Measurements from ENCODE around the gene SPEG. TPM values are rescaled to one million over a fixed set of nuclear protein-coding genes. Genes with fewer than 3 reads are reported as not detected.

SPEG gene
- 6.1 TPM for total RNA-seq (ENCODE audit: unreplicated experiment)
- long read RNA-seq: 0 reads

GRCh38 chr2:219434718-219435525 lies at the start of gene SPEG:
Gene SPEG (plus strand): TSS chr2:219434843. CDS start chr2:219434978, 135 bp downstream.
- no peak within 1 kb of the TSS for H3K4me3 Mint-ChIP-seq (ENCODE audit: unreplicated experiment)

GRCh38 chr2:219384859-219385258 lies 49.8 kb upstream of the SPEG start:
- H3K9me3 Mint-ChIP-seq (ENCODE audit: unreplicated experiment): no peaks in the 10 kb centered on the region
- peaks cover 34% of the 10 kb centered on the region for H3K36me3 Mint-ChIP-seq (ENCODE audit: low read depth, unreplicated experiment)
- TF ChIP-seq, protein P1, sequence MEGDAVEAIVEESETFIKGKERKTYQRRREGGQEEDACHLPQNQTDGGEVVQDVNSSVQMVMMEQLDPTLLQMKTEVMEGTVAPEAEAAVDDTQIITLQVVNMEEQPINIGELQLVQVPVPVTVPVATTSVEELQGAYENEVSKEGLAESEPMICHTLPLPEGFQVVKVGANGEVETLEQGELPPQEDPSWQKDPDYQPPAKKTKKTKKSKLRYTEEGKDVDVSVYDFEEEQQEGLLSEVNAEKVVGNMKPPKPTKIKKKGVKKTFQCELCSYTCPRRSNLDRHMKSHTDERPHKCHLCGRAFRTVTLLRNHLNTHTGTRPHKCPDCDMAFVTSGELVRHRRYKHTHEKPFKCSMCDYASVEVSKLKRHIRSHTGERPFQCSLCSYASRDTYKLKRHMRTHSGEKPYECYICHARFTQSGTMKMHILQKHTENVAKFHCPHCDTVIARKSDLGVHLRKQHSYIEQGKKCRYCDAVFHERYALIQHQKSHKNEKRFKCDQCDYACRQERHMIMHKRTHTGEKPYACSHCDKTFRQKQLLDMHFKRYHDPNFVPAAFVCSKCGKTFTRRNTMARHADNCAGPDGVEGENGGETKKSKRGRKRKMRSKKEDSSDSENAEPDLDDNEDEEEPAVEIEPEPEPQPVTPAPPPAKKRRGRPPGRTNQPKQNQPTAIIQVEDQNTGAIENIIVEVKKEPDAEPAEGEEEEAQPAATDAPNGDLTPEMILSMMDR (IDR thresholded peaks at IDR 0.05; ENCODE audit: unreplicated experiment): no peak
- peaks cover 10% of the 10 kb centered on the region for H3K27me3 Mint-ChIP-seq (ENCODE audit: unreplicated experiment)
- H3K27ac Mint-ChIP-seq (ENCODE audit: unreplicated experiment): peak overlapping the region; percentile 0
- peak overlapping the region; percentile 56 for H3K4me3 Mint-ChIP-seq (ENCODE audit: unreplicated experiment)
- no peak for DNase-seq (ENCODE audit: low spot score)
- H3K4me1 Mint-ChIP-seq (ENCODE audit: unreplicated experiment): peaks cover 17% of the 10 kb centered on the region

More at GRCh38 chr2:219434718-219435525, at the start of gene SPEG:
- Mint-ChIP-seq H3K4me1 (ENCODE audit: unreplicated experiment) (peaks cover 5% of the 10 kb centered on the region), H3K27ac (ENCODE audit: unreplicated experiment) (no peak within 1 kb of the TSS), H3K36me3 (ENCODE audit: low read depth, unreplicated experiment) (no peaks in the 10 kb centered on the region), H3K9me3 (ENCODE audit: unreplicated experiment) (no peaks in the 10 kb centered on the region), H3K27me3 (ENCODE audit: unreplicated experiment) (peaks cover 17% of the 10 kb centered on the region)
- DNase-seq (ENCODE audit: low spot score): no peak
- TF ChIP-seq, protein P1 (IDR thresholded peaks at IDR 0.05; ENCODE audit: unreplicated experiment): no peak

GRCh38 chr2:219385958-219386520 lies 48.6 kb upstream of the SPEG start:
- peaks cover 17% of the 10 kb centered on the region for H3K4me1 Mint-ChIP-seq (ENCODE audit: unreplicated experiment)
- no peak for DNase-seq (ENCODE audit: low spot score)
- H3K36me3 Mint-ChIP-seq (ENCODE audit: low read depth, unreplicated experiment): peaks cover 29% of the 10 kb centered on the region
- TF ChIP-seq, protein P1 (IDR thresholded peaks at IDR 0.05; ENCODE audit: unreplicated experiment): no peak
- H3K27me3 Mint-ChIP-seq (ENCODE audit: unreplicated experiment): peaks cover 10% of the 10 kb centered on the region
- H3K4me3 Mint-ChIP-seq (ENCODE audit: unreplicated experiment): no peak overlapping the region
- no peaks in the 10 kb centered on the region for H3K9me3 Mint-ChIP-seq (ENCODE audit: unreplicated experiment)
- no peak overlapping the region for H3K27ac Mint-ChIP-seq (ENCODE audit: unreplicated experiment)

GRCh38 chr2:219386532-219387280 lies 47.9 kb upstream of the SPEG start:
- peaks cover 10% of the 10 kb centered on the region for H3K27me3 Mint-ChIP-seq (ENCODE audit: unreplicated experiment)
- no peak for DNase-seq (ENCODE audit: low spot score)
- H3K27ac Mint-ChIP-seq (ENCODE audit: unreplicated experiment): peak overlapping the region; percentile 72
- H3K9me3 Mint-ChIP-seq (ENCODE audit: unreplicated experiment): no peaks in the 10 kb centered on the region
- peaks cover 17% of the 10 kb centered on the region for H3K4me1 Mint-ChIP-seq (ENCODE audit: unreplicated experiment)
- H3K4me3 Mint-ChIP-seq (ENCODE audit: unreplicated experiment): peak overlapping the region; percentile 96
- peaks cover 23% of the 10 kb centered on the region for H3K36me3 Mint-ChIP-seq (ENCODE audit: low read depth, unreplicated experiment)
- TF ChIP-seq, protein P1 (IDR thresholded peaks at IDR 0.05; ENCODE audit: unreplicated experiment): no peak

Data from endothelial cell (in vitro differentiated cells).